ENCODE data around the gene ITPR2.

- TF ChIP-seq, protein P1, sequence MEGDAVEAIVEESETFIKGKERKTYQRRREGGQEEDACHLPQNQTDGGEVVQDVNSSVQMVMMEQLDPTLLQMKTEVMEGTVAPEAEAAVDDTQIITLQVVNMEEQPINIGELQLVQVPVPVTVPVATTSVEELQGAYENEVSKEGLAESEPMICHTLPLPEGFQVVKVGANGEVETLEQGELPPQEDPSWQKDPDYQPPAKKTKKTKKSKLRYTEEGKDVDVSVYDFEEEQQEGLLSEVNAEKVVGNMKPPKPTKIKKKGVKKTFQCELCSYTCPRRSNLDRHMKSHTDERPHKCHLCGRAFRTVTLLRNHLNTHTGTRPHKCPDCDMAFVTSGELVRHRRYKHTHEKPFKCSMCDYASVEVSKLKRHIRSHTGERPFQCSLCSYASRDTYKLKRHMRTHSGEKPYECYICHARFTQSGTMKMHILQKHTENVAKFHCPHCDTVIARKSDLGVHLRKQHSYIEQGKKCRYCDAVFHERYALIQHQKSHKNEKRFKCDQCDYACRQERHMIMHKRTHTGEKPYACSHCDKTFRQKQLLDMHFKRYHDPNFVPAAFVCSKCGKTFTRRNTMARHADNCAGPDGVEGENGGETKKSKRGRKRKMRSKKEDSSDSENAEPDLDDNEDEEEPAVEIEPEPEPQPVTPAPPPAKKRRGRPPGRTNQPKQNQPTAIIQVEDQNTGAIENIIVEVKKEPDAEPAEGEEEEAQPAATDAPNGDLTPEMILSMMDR (conservative IDR thresholded peaks at IDR 0.05; ENCODE audit: low read length) = no peak
- no peak for TF ChIP-seq EZH2phosphoT487 (IDR thresholded peaks at IDR 0.05; ENCODE audit: borderline replicate concordance)
Observed at GRCh38 chr12:26466726-26467125, 366.3 kb downstream of the ITPR2 start.

All from Loucy (cell line).